GM12878 (cell line): Measurements from ENCODE around the gene MTFP1. TPM values are rescaled to one million over a fixed set of nuclear protein-coding genes. Genes with fewer than 3 reads are reported as not detected.
A peak's percentile ranks its signal among the peaks of the same experiment; 100 is the strongest.

Source experiments
- ATF7 ChIP-seq: fragments of 450-650 bp; IDR thresholded peaks from 2 replicates; pipeline ENCODE4 v1.6.1; 2016; ENCODE audit warnings: low read depth, mild to moderate bottlenecking
- BCL11A ChIP-seq: IDR thresholded peaks from 2 replicates; pipeline ENCODE4 v1.6.1; 2011; ENCODE audit warnings: low read depth, low read length
- BHLHE40 ChIP-seq, 2 experiments: fragments of 450-650 bp in 1 of 2; IDR thresholded peaks; 2 replicates each; pipeline ENCODE4 v1.6.1; 2011 to 2017; ENCODE audit warnings: low read depth in 2 of 2, borderline replicate concordance in 1 of 2, improper control_type of control experiment in 1 of 2, low read length in 1 of 2, mild to moderate bottlenecking in 1 of 2
- EP300 ChIP-seq, 2 experiments: fragments of 150-350 bp in 1 of 2; IDR thresholded peaks; 2 replicates each; pipeline ENCODE4 v1.6.1; 2011 to 2012; ENCODE audit warnings: low read depth in 2 of 2, low read length in 2 of 2, borderline replicate concordance in 1 of 2, improper control_type of control experiment in 1 of 2, inconsistent platforms in 1 of 2; ENCODE audit not compliant: control insufficient read depth in 1 of 2
- EZH2 ChIP-seq: IDR thresholded peaks from 2 replicates; pipeline ENCODE4 v1.6.1; 2012; ENCODE audit warnings: low read depth, mild to moderate bottlenecking, control low read depth, inconsistent platforms, low read length, borderline replicate concordance; ENCODE audit not compliant: control insufficient read depth
- FOS ChIP-seq: IDR thresholded peaks from 3 replicates; pipeline ENCODE4 v1.6.1; 2011; ENCODE audit warnings: borderline replicate concordance; ENCODE audit not compliant: insufficient read length; ENCODE audit errors: extremely low read depth
- FOXK2 ChIP-seq: fragments of 450-650 bp; IDR thresholded peaks from 2 replicates; pipeline ENCODE4 v1.6.1; 2017; ENCODE audit warnings: mild to moderate bottlenecking, moderate library complexity
- HDGF ChIP-seq: fragments of 450-650 bp; IDR thresholded peaks from 2 replicates; pipeline ENCODE4 v1.6.1; 2016; ENCODE audit warnings: antibody characterized with exemption
- IKZF2 ChIP-seq, 2 experiments: fragments of 450-650 bp; IDR thresholded peaks; 2 replicates each; pipeline ENCODE4 v1.6.1; 2017; ENCODE audit warnings: mild to moderate bottlenecking in 2 of 2, moderate library complexity in 2 of 2
- KDM1A ChIP-seq: fragments of 200-600 bp; sonication (generic); IDR thresholded peaks from 2 replicates; pipeline ENCODE4 v1.6.1; 2016; ENCODE audit warnings: borderline replicate concordance
- KLF5 ChIP-seq: fragments of 450-650 bp; IDR thresholded peaks from 2 replicates; pipeline ENCODE4 v1.6.1; 2014; ENCODE audit warnings: mild to moderate bottlenecking; ENCODE audit not compliant: partially characterized antibody
- MXI1 ChIP-seq: fragments of 150-350 bp; IDR thresholded peaks from 2 replicates; pipeline ENCODE4 v1.6.1; 2011; ENCODE audit warnings: low read depth, mild to moderate bottlenecking, inconsistent platforms, low read length, improper control_type of control experiment
- MYB ChIP-seq: fragments of 150-350 bp; IDR thresholded peaks from 2 replicates; pipeline ENCODE4 v1.6.1; 2014; ENCODE audit warnings: mild to moderate bottlenecking, low read depth, low read length, borderline replicate concordance
- NRF1 ChIP-seq: conservative IDR thresholded peaks from 2 replicates; pipeline ENCODE4 v1.6.1; 2011; ENCODE audit warnings: mild to moderate bottlenecking, low read depth, low read length, improper control_type of control experiment
- PML ChIP-seq: IDR thresholded peaks from 2 replicates; pipeline ENCODE4 v1.6.1; 2012; ENCODE audit warnings: low read length, inconsistent platforms
- POLR2A ChIP-seq: IDR thresholded peaks from 2 replicates; pipeline ENCODE4 v1.6.1; 2011; ENCODE audit warnings: low read depth, mild to moderate bottlenecking, low read length
- RELA ChIP-seq: fragments of 450-650 bp; IDR thresholded peaks from 2 replicates; pipeline ENCODE4 v1.8.0; 2014; ENCODE audit warnings: borderline replicate concordance; ENCODE audit not compliant: partially characterized antibody
- SIX5 ChIP-seq: IDR thresholded peaks from 2 replicates; pipeline ENCODE4 v1.6.1; 2011; ENCODE audit warnings: mild to moderate bottlenecking, low read depth, low read length, moderate library complexity; ENCODE audit not compliant: severe bottlenecking
- SMARCA5 ChIP-seq: fragments of 450-650 bp; IDR thresholded peaks from 2 replicates; pipeline ENCODE4 v1.6.1; 2017; ENCODE audit warnings: mild to moderate bottlenecking
- SP1 ChIP-seq: IDR thresholded peaks from one replicate; pipeline ENCODE4 v1.6.1; 2011; ENCODE audit warnings: low read depth, low read length
- TAF1 ChIP-seq: IDR thresholded peaks from 2 replicates; pipeline ENCODE4 v1.6.1; 2011; ENCODE audit warnings: mild to moderate bottlenecking, low read depth, low read length, borderline replicate concordance
- TCF12 ChIP-seq: IDR thresholded peaks from 2 replicates; pipeline ENCODE4 v1.6.1; 2011; ENCODE audit warnings: low read depth, mild to moderate bottlenecking, low read length
- ZNF207 ChIP-seq: fragments of 450-650 bp; IDR thresholded peaks from 2 replicates; pipeline ENCODE4 v1.6.1; 2014; ENCODE audit warnings: antibody characterized with exemption, mild to moderate bottlenecking, borderline replicate concordance
- polyA plus RNA-seq, 11 experiments: library from polyadenylated mRNA; depleted of rRNA in 4 of 11; unstranded in 6 of 11; stranded (reverse) in 5 of 11; fragments of >200 nt; fragmentation: Nextera tagmentation in 4 of 11; fragmentation: Illumina TruSeq in 1 of 11; extraction: Ambion mirVana in 4 of 11; extraction: Trizol in 1 of 11; gene quantifications; 1 replicate in 1 of 11; 2 replicates in 10 of 11; pipeline versions ENCODE4 v1.2.1 to v1.2.3, GENCODE V29; 2011 to 2016; ENCODE audit warnings: inconsistent platforms in 2 of 11, missing spikeins in 2 of 11, low read depth in 1 of 11
- total RNA-seq, 4 experiments: library from RNA; depleted of rRNA in 3 of 4; stranded (reverse); fragments of >200 nt in 3 of 4; fragmentation: Illumina TruSeq in 1 of 4; extraction: Trizol in 1 of 4; gene quantifications; 2 replicates each; pipeline versions ENCODE4 v1.2.1 to v1.2.3, GENCODE V29; 2013 to 2021
- TF ChIP-seq, protein P1 (sequence below): fragments of 150-350 bp; IDR thresholded peaks from 2 replicates; pipeline ENCODE4 v1.6.1; 2014; ENCODE audit warnings: mild to moderate bottlenecking, low read depth, low read length
- TF ChIP-seq, protein P2 (sequence below): fragments of 450-650 bp; IDR thresholded peaks from 2 replicates; pipeline ENCODE4 v1.6.1; 2017; ENCODE audit warnings: mild to moderate bottlenecking, moderate library complexity
- TF ChIP-seq, protein P3 (sequence below): IDR thresholded peaks from 2 replicates; pipeline ENCODE4 v1.6.1; 2011; ENCODE audit warnings: low read depth, mild to moderate bottlenecking, low read length, moderate library complexity, borderline replicate concordance; ENCODE audit errors: extremely low read depth

The MTFP1 gene
- total and polyA plus RNA-seq, 10 of the 15 experiments (the other 5 are each of a cell fraction or from before 2014, with no cell fraction given), result 20.5 to 133 (median 59.8) TPM

DNA sequence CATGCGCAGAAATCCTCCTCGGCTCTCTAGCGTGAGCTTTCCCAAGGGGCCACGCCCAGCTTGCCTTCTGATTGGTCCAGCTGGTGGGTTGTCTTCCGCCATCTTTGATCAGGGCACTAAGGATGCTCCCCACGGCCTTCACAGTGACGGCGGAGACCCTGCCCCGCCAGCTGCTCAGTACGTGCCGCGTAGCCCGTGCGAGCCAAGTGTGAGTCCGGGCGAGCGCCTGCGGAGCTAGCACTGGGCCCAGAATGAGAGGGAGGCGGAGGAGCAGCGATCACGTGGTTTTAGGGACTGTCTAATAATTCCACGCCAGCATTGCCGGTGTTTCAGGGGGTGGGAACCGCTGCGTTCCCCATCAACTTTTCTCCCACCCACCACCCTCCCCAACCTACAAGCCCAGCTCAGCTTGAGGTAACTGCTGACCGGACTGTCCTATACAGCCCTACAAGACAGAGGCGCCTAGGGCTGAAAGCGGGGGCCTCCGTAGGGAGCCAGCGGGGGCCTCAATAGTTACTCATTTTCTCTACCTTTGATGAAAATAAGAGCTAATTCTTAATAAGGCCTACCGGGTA is 1.5 kb upstream of the MTFP1 start (continued):
- TF ChIP-seq, protein P1, sequence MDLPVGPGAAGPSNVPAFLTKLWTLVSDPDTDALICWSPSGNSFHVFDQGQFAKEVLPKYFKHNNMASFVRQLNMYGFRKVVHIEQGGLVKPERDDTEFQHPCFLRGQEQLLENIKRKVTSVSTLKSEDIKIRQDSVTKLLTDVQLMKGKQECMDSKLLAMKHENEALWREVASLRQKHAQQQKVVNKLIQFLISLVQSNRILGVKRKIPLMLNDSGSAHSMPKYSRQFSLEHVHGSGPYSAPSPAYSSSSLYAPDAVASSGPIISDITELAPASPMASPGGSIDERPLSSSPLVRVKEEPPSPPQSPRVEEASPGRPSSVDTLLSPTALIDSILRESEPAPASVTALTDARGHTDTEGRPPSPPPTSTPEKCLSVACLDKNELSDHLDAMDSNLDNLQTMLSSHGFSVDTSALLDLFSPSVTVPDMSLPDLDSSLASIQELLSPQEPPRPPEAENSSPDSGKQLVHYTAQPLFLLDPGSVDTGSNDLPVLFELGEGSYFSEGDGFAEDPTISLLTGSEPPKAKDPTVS, result no peak
- no peak for TF ChIP-seq MYB
- peak; percentile 22 for TF ChIP-seq KLF5
- TF ChIP-seq ATF7, result peak; percentile 49
- TF ChIP-seq SP1, result peak; percentile 75
- peak in 1 of 2 experiments; percentile 43; a peak in 2 of 4 replicates for TF ChIP-seq IKZF2 (IDR thresholded peaks at IDR 0.05)
- peak; percentile 94 to 98 for TF ChIP-seq BHLHE40 (IDR thresholded peaks at IDR 0.05; ENCODE audit: borderline replicate concordance in 1 of 2, low read depth in 2 of 2, low read length in 1 of 2)
- TF ChIP-seq MXI1, result peak; percentile 94
- TF ChIP-seq EP300 (IDR thresholded peaks at IDR 0.05; ENCODE audit: borderline replicate concordance in 1 of 2, control insufficient read depth in 1 of 2, low read depth in 2 of 2, low read length in 2 of 2), result no peak; a peak in 1 of 4 replicates
- TF ChIP-seq SMARCA5, result no peak; the same call in 1 of the 2 replicates
- no peak; the same call in 1 of the 2 replicates for TF ChIP-seq ZNF207
- peak; percentile 85 for TF ChIP-seq POLR2A
- TF ChIP-seq FOXK2, result no peak
- no peak for TF ChIP-seq BCL11A
- TF ChIP-seq NRF1, result 0 out of 2 replicates have a peak, but pooled peaks have one; percentile 41
- TF ChIP-seq TCF12, result peak; percentile 92
- 0 out of 2 replicates have a peak, but pooled peaks have one; percentile 5 for TF ChIP-seq PML
- TF ChIP-seq RELA, result no peak
- no peak for TF ChIP-seq EZH2
- no peak for TF ChIP-seq KDM1A
- peak; percentile 76 for TF ChIP-seq SIX5
- TF ChIP-seq, protein P2, sequence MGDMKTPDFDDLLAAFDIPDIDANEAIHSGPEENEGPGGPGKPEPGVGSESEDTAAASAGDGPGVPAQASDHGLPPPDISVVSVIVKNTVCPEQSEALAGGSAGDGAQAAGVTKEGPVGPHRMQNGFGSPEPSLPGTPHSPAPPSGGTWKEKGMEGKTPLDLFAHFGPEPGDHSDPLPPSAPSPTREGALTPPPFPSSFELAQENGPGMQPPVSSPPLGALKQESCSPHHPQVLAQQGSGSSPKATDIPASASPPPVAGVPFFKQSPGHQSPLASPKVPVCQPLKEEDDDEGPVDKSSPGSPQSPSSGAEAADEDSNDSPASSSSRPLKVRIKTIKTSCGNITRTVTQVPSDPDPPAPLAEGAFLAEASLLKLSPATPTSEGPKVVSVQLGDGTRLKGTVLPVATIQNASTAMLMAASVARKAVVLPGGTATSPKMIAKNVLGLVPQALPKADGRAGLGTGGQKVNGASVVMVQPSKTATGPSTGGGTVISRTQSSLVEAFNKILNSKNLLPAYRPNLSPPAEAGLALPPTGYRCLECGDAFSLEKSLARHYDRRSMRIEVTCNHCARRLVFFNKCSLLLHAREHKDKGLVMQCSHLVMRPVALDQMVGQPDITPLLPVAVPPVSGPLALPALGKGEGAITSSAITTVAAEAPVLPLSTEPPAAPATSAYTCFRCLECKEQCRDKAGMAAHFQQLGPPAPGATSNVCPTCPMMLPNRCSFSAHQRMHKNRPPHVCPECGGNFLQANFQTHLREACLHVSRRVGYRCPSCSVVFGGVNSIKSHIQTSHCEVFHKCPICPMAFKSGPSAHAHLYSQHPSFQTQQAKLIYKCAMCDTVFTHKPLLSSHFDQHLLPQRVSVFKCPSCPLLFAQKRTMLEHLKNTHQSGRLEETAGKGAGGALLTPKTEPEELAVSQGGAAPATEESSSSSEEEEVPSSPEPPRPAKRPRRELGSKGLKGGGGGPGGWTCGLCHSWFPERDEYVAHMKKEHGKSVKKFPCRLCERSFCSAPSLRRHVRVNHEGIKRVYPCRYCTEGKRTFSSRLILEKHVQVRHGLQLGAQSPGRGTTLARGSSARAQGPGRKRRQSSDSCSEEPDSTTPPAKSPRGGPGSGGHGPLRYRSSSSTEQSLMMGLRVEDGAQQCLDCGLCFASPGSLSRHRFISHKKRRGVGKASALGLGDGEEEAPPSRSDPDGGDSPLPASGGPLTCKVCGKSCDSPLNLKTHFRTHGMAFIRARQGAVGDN, result peak; percentile 28
- TF ChIP-seq TAF1, result peak; percentile 45; the same call in 1 of the 2 replicates
- TF ChIP-seq, protein P3, sequence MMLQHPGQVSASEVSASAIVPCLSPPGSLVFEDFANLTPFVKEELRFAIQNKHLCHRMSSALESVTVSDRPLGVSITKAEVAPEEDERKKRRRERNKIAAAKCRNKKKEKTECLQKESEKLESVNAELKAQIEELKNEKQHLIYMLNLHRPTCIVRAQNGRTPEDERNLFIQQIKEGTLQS, result peak; percentile 62; the same call in 1 of the 2 replicates
- peak; percentile 9 for TF ChIP-seq FOS
- peak; percentile 14; the same call in 1 of the 2 replicates for TF ChIP-seq HDGF
